GM19395 (cell line): ENCODE results near the gene STRC.
"Not testable (repeated sequence)": the region's sequence is repeated elsewhere in the genome, so short reads cannot be mapped to it uniquely, and the experiment has no call there.

Source experiments
- ATAC-seq: cut with Tn5 transposase; IDR thresholded peaks from one replicate; pipeline ENCODE4 v1.9.1; 2021; ENCODE audit warnings: mild to moderate bottlenecking, moderate library complexity; ENCODE audit not compliant: unreplicated experiment

STRC gene

DNA sequence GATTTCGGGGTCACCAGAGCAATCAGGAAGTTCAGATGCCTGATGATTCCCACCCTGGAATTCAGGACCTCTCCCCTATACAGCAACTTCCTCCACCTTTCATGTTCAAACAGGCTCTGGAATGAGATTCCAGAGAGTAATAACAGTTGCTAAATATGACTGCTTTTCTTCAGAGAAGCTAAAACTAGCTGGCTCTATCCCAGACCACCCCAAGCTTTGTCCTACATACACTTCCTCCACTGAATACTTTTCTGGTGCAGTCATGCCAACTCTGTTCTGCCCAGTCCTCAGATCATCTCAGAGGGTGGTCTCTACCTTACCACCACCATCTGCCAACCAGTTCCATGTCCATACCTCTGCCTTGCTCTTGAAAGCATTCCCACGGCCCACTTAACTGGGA, 52.0 kb downstream of the STRC start:
- ATAC-seq, result not testable (repeated sequence)

- not testable (repeated sequence) for ATAC-seq
Observed at GRCh38 chr15:43563793-43564192, 54.8 kb downstream of the STRC start.

DNA sequence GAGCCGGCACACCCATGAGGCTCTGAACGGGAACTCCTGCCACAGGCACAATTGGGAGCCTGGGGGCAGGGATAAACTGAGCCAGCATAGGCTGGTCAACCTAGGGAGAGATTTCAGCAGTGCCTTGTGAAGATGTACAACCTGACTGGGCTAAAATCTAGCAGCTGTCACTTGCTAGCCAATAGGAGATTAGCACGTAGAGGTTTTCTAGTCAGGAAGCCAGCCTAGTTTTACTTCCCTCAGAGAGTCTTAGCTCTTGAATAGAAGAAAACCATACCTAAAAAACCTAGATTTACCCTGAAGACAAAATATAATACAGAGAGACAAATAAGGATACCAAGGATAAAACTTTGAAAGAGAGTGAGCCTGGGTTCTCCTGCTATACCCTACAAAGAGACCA, 55.8 kb downstream of the STRC start:
- ATAC-seq, result not testable (repeated sequence)

GRCh38 chr15:43552986-43553385, 65.6 kb downstream of the STRC start:
- ATAC-seq, result no peak

DNA sequence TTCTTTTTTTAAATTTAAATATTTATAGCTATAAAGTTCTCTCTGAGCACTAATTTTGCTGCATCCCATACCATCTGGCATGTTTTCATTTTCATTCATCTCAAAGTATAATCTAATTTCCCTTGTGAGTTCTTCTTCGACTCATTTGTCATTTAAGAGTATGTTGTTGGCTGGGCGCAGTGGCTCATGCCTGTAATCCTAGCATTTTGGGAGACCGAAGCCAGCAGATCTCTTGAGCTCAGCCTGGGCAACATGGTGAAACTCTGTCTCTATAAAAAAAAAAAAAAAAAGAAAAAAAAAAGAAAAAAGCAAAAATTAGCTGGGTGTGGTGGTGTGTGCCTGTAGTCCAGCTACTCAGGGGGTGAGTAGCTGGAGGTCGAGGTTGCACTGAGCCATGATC, 66.3 kb downstream of the STRC start:
- no peak for ATAC-seq

DNA sequence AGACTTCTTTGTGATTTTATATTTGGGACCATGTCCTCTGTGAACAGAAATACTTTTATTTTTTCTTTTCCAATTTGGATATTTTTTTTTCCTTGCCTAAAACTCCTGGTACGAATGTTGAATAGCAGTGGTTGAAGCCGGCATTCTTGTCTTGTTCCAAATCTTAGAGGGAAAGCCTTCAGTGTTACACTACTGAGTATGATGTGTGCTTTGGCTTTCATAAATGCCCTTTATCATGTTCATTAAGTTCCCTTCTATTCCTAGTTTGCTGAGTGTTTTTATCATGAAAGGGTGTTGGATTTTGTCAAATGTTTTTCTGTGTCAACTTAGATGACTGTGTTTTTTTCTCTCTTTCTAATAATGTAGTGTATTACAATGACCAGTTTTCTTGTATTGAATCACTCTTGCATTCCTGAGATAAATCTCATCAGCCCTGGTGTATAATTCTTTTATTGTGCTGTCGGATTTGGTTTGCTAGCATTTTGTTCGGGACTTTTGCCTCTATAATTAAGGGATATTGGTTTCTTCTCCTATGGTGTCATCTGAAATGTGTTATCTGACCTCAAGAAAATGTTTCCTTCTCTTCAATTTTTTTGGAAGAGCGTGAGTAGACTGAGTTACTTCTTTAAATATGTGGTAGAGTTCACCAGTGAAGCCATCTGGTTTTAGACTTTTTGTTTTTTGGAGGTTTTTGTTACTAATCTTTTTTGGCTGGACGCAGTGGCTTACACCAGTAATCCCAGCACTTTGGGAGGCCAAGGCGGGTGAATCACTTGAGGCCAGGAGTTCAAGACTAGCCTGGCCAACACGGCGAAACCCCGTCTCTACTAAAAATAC, 67.9 kb downstream of the STRC start:
- no peak for ATAC-seq
